HG02840 (cell line): ENCODE results near the gene C9.
A peak's percentile ranks its signal among the peaks of the same experiment; 100 is the strongest.
"Not testable (repeated sequence)": the region's sequence is repeated elsewhere in the genome, so short reads cannot be mapped to it uniquely, and the experiment has no call there.

Experiments
- ATAC-seq: cut with Tn5 transposase; IDR thresholded peaks from one replicate; pipeline ENCODE4 v1.9.1; 2021; ENCODE audit warnings: mild to moderate bottlenecking, moderate library complexity, moderate number of reproducible peaks; ENCODE audit not compliant: unreplicated experiment, low FRiP score

Gene C9

GRCh38 chr5:39267186-39267585 lies 97.1 kb downstream of the C9 start:
- ATAC-seq = no peak

- no peak for ATAC-seq
Observed at GRCh38 chr5:39266442-39266841, 97.9 kb downstream of the C9 start.

GRCh38 chr5:39264528-39264927 lies 99.8 kb downstream of the C9 start:
- peak; percentile 75 for ATAC-seq

GRCh38 chr5:39262981-39263380 lies 101.3 kb downstream of the C9 start:
- ATAC-seq = no peak

- ATAC-seq = no peak
Observed at GRCh38 chr5:39260095-39260494, 104.2 kb downstream of the C9 start.

- no peak for ATAC-seq
Observed at GRCh38 chr5:39257554-39257953, 106.7 kb downstream of the C9 start.

- ATAC-seq = peak; percentile 63
Observed at GRCh38 chr5:39256477-39257235, 107.6 kb downstream of the C9 start.

GRCh38 chr5:39255406-39255805 lies 108.9 kb downstream of the C9 start:
- no peak for ATAC-seq

- no peak for ATAC-seq
Observed at GRCh38 chr5:39254671-39255070, 109.6 kb downstream of the C9 start.

- no peak for ATAC-seq
Observed at GRCh38 chr5:39253196-39253595, 111.1 kb downstream of the C9 start.

GRCh38 chr5:39249564-39250274 lies 114.6 kb downstream of the C9 start:
- no peak for ATAC-seq

GRCh38 chr5:39249069-39249468 lies 115.2 kb downstream of the C9 start:
- ATAC-seq = no peak

GRCh38 chr5:39240750-39241149 lies 123.5 kb downstream of the C9 start:
- no peak for ATAC-seq

GRCh38 chr5:39238366-39239105 lies 125.8 kb downstream of the C9 start:
- ATAC-seq = no peak

GRCh38 chr5:39236718-39237117 lies 127.6 kb downstream of the C9 start:
- no peak for ATAC-seq

- no peak for ATAC-seq
Observed at GRCh38 chr5:39235648-39236047, 128.6 kb downstream of the C9 start.

GRCh38 chr5:39234494-39234893 lies 129.8 kb downstream of the C9 start:
- not testable (repeated sequence) for ATAC-seq
